Keratinocyte (primary cell): Measurements from ENCODE around the gene FOXRED2. TPM values are rescaled to one million over a fixed set of nuclear protein-coding genes. Genes with fewer than 3 reads are reported as not detected.

ENCODE experiments used
- DNase-seq: peaks from one replicate; pipeline ENCODE4 v3.0.0-alpha.2; 2011; ENCODE audit warnings: low read depth, missing footprints, low spot score
- FAIRE-seq: peaks from 2 replicates; lab custom pipeline; 2011; peaks lifted over from hg19 to GRCh38; lab: Jason Lieb, UNC
- H2AFZ ChIP-seq: 2 replicates; pipeline ENCODE4 v1.6.0; 2012; ENCODE audit warnings: low read length, control low read depth, inconsistent platforms; ENCODE audit not compliant: control insufficient read depth
- H3K27ac ChIP-seq: 2 replicates; pipeline ENCODE4 v1.5.1; 2011; ENCODE audit warnings: low read length; ENCODE audit not compliant: control insufficient read depth, insufficient read depth
- H3K27me3 ChIP-seq: 3 replicates; pipeline ENCODE4 v1.6.0; 2011; ENCODE audit warnings: low read length; ENCODE audit not compliant: control insufficient read depth, insufficient read depth; ENCODE audit errors: extremely low read depth
- H3K36me3 ChIP-seq, 2 experiments: 2 replicates in 1 of 2; 3 replicates in 1 of 2; pipeline ENCODE4 v1.5.1; 2011; ENCODE audit warnings: low read length in 2 of 2, mild to moderate bottlenecking in 1 of 2; ENCODE audit not compliant: control insufficient read depth in 2 of 2, insufficient read depth in 2 of 2; ENCODE audit errors: extremely low read depth in 1 of 2
- H3K4me1 ChIP-seq: 3 replicates; pipeline ENCODE4 v1.5.1; 2011; ENCODE audit warnings: low read length; ENCODE audit not compliant: control insufficient read depth, insufficient read depth; ENCODE audit errors: extremely low read depth
- H3K4me2 ChIP-seq: 3 replicates; pipeline ENCODE4 v1.6.0; 2011; ENCODE audit warnings: low read depth, low read length; ENCODE audit not compliant: control insufficient read depth, insufficient read depth; ENCODE audit errors: extremely low read depth
- H3K4me3 ChIP-seq, 3 experiments: fragments of 200-600 bp in 1 of 3; sonication (generic) in 1 of 3; 2 replicates in 2 of 3; 3 replicates in 1 of 3; pipeline ENCODE4 v1.5.1; 2011 to 2016; ENCODE audit warnings: low read length in 3 of 3, mild to moderate bottlenecking in 3 of 3, control low read depth in 2 of 3, inconsistent platforms in 1 of 3, low read depth in 1 of 3, mixed read lengths in 1 of 3, mixed run types in 1 of 3, moderate library complexity in 1 of 3; ENCODE audit not compliant: control insufficient read depth in 2 of 3, insufficient read depth in 2 of 3; ENCODE audit errors: extremely low read depth in 1 of 3
- H3K79me2 ChIP-seq: 2 replicates; pipeline ENCODE4 v1.6.0; 2012; ENCODE audit warnings: low read length; ENCODE audit not compliant: control insufficient read depth, insufficient read depth
- H3K9ac ChIP-seq: 3 replicates; pipeline ENCODE4 v1.6.0; 2011; ENCODE audit warnings: low read length; ENCODE audit not compliant: control insufficient read depth, insufficient read depth; ENCODE audit errors: extremely low read depth
- H3K9me1 ChIP-seq: 3 replicates; pipeline ENCODE4 v1.6.0; 2011; ENCODE audit warnings: low read length; ENCODE audit not compliant: control insufficient read depth, insufficient read depth; ENCODE audit errors: extremely low read depth
- H3K9me3 ChIP-seq: 2 replicates; pipeline ENCODE4 v1.5.1; 2012; ENCODE audit warnings: low read depth, low read length; ENCODE audit not compliant: control insufficient read depth
- H4K20me1 ChIP-seq: 3 replicates; pipeline ENCODE4 v1.6.0; 2011; ENCODE audit warnings: low read length; ENCODE audit not compliant: control insufficient read depth, insufficient read depth; ENCODE audit errors: extremely low read depth
- EZH2 ChIP-seq: IDR thresholded peaks from one replicate; pipeline ENCODE4 v1.6.1; 2012; ENCODE audit warnings: inconsistent platforms, mild to moderate bottlenecking, low read length, moderate library complexity
- dilution Hi-C: fragments of 300-500 bp; cut with MboI; formaldehyde crosslinking; loops from one replicate; pipeline ENCODE4 v1.7.0; 2020; ENCODE audit warnings: low sequenced_read_pairs; ENCODE audit not compliant: extremely low pct_ligation_motif_present
- polyA plus RNA-seq, 5 experiments: library from polyadenylated mRNA; depleted of rRNA in 3 of 5; stranded (reverse) in 3 of 5; stranded (forward) in 1 of 5; unstranded in 1 of 5; fragments of >200 nt; gene quantifications; 1 replicate in 1 of 5; 2 replicates in 3 of 5; 3 replicates in 1 of 5; pipeline versions ENCODE4 v1.2.1 to v1.2.3, GENCODE V29; 2011 to 2012; ENCODE audit warnings: missing spikeins in 2 of 5, low read depth in 1 of 5, low replicate concordance in 1 of 5
- TF ChIP-seq, protein P1 (sequence below), 3 experiments: IDR thresholded peaks in 1 of 3; conservative IDR thresholded peaks in 1 of 3; optimal IDR thresholded peaks in 1 of 3; 2 replicates in 2 of 3; 3 replicates in 1 of 3; pipeline versions ENCODE3 to v1.5.1; 2011; ENCODE audit warnings: low read length in 3 of 3, mild to moderate bottlenecking in 3 of 3, moderate library complexity in 2 of 3, control low read depth in 1 of 3, inconsistent platforms in 1 of 3; ENCODE audit not compliant: insufficient read depth in 2 of 3; ENCODE audit errors: extremely low read depth in 1 of 3

The FOXRED2 gene
- polyA plus RNA-seq, 1 donor (not counting 4 experiments of a cell fraction or from before 2014, with no cell fraction given) = 0.71 TPM

- FAIRE-seq (no peak), DNase-seq (no peak)
- Histone ChIP-seq H4K20me1 (no peaks in the 10 kb centered on the region), H2AFZ (no peak overlapping the region), H3K4me3 (no peak overlapping the region), H3K27me3 (no peaks in the 10 kb centered on the region), H3K9ac (no peak overlapping the region), H3K36me3 (no peaks in the 10 kb centered on the region), H3K9me3 (no peaks in the 10 kb centered on the region), H3K4me1 (peaks cover 10% of the 10 kb centered on the region), H3K4me2 (no peak overlapping the region), H3K27ac (no peak overlapping the region), H3K9me1 (no peaks in the 10 kb centered on the region), H3K79me2 (no peaks in the 10 kb centered on the region)
- TF ChIP-seq, protein P1, sequence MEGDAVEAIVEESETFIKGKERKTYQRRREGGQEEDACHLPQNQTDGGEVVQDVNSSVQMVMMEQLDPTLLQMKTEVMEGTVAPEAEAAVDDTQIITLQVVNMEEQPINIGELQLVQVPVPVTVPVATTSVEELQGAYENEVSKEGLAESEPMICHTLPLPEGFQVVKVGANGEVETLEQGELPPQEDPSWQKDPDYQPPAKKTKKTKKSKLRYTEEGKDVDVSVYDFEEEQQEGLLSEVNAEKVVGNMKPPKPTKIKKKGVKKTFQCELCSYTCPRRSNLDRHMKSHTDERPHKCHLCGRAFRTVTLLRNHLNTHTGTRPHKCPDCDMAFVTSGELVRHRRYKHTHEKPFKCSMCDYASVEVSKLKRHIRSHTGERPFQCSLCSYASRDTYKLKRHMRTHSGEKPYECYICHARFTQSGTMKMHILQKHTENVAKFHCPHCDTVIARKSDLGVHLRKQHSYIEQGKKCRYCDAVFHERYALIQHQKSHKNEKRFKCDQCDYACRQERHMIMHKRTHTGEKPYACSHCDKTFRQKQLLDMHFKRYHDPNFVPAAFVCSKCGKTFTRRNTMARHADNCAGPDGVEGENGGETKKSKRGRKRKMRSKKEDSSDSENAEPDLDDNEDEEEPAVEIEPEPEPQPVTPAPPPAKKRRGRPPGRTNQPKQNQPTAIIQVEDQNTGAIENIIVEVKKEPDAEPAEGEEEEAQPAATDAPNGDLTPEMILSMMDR (optimal IDR thresholded peaks at IDR 0.05 in 1 of 3, IDR thresholded peaks at IDR 0.05 in 1 of 3, conservative IDR thresholded peaks at IDR 0.05 in 1 of 3; ENCODE audit: extremely low read depth in 1 of 3, insufficient read depth in 2 of 3, low read length in 3 of 3) = no peak
- TF ChIP-seq EZH2 = no peak
- dilution Hi-C loops = no loop called here
These were observed 57.2 kb downstream of the FOXRED2 start for GRCh38 chr22:36449596-36450175.

- Histone ChIP-seq H3K9ac (no peak overlapping the region), H3K4me3 (no peak overlapping the region), H3K9me3 (no peaks in the 10 kb centered on the region), H2AFZ (no peak overlapping the region), H3K9me1 (no peaks in the 10 kb centered on the region), H3K4me2 (no peak overlapping the region), H3K4me1 (peaks cover 17% of the 10 kb centered on the region), H3K27me3 (no peaks in the 10 kb centered on the region), H3K36me3 (no peaks in the 10 kb centered on the region), H3K27ac (no peak overlapping the region), H3K79me2 (no peaks in the 10 kb centered on the region), H4K20me1 (no peaks in the 10 kb centered on the region)
- TF ChIP-seq, protein P1 (optimal IDR thresholded peaks at IDR 0.05 in 1 of 3, IDR thresholded peaks at IDR 0.05 in 1 of 3, conservative IDR thresholded peaks at IDR 0.05 in 1 of 3; ENCODE audit: extremely low read depth in 1 of 3, insufficient read depth in 2 of 3, low read length in 3 of 3) = no peak
- no peak for TF ChIP-seq EZH2
- FAIRE-seq = no peak
- DNase-seq = no peak
- dilution Hi-C loops = no loop called here
These were observed 59.2 kb downstream of the FOXRED2 start for GRCh38 chr22:36447632-36448031.
